ENCODE data around the gene ADAMTS3. TPM values are rescaled to one million over a fixed set of nuclear protein-coding genes. Genes with fewer than 3 reads are reported as not detected.

ADAMTS3 gene
- total RNA-seq, 2 experiments from 2014 or later = not detected

- no peaks in the 10 kb centered on the region for H3K27me3 Mint-ChIP-seq (ENCODE audit: low read depth)
- peaks cover 10% of the 10 kb centered on the region for H3K4me1 Mint-ChIP-seq (ENCODE audit: low read depth)
- POLR2A ChIA-PET = interaction anchor here (0.7 kb wide), 1 partner anchor 751 kb away, joined by 4 read pairs; no protein-coding TSS in a partner anchor
- ATAC-seq (no peak), DNase-seq (no peak)
- no peak overlapping the region for H3K4me3 Mint-ChIP-seq
- no peak overlapping the region for H3K27ac Mint-ChIP-seq
- CTCF ChIA-PET = interaction anchor here (0.8 to 1.6 kb wide), 2 partner anchors 8 to 16 kb away, joined by 3 to 8 read pairs; no protein-coding TSS in a partner anchor
- no peaks in the 10 kb centered on the region for H3K9me3 Mint-ChIP-seq (ENCODE audit: insufficient read depth)
- H3K36me3 Mint-ChIP-seq (ENCODE audit: low read depth) = no peaks in the 10 kb centered on the region
These were observed 250.4 kb downstream of the ADAMTS3 start for GRCh38 chr4:72318421-72319170.

GRCh38 chr4:72314869-72315268 is 254.2 kb downstream of the ADAMTS3 start:
- Mint-ChIP-seq H3K27ac (no peak overlapping the region), H3K4me3 (no peak overlapping the region)
- no peak for ATAC-seq

GRCh38 chr4:72313121-72313520 is 255.9 kb downstream of the ADAMTS3 start:
- H3K4me3 Mint-ChIP-seq = no peak overlapping the region
- DNase-seq (no peak), ATAC-seq (no peak)
- H3K27ac Mint-ChIP-seq = no peak overlapping the region
- ChIA-PET CTCF (interaction anchor here (1.4 kb wide), 1 partner anchor 14 kb away, joined by 10 read pairs; no protein-coding TSS in a partner anchor), POLR2A (no interaction called here)
- no peaks in the 10 kb centered on the region for H3K36me3 Mint-ChIP-seq (ENCODE audit: low read depth)
- no peaks in the 10 kb centered on the region for H3K9me3 Mint-ChIP-seq (ENCODE audit: insufficient read depth)
- H3K4me1 Mint-ChIP-seq (ENCODE audit: low read depth) = no peaks in the 10 kb centered on the region
- H3K27me3 Mint-ChIP-seq (ENCODE audit: low read depth) = no peaks in the 10 kb centered on the region

More at GRCh38 chr4:72314869-72315268, 254.2 kb downstream of the ADAMTS3 start:
- POLR2A ChIA-PET = no interaction called here
- Mint-ChIP-seq H3K4me1 (ENCODE audit: low read depth) (peaks cover 7% of the 10 kb centered on the region), H3K27me3 (ENCODE audit: low read depth) (no peaks in the 10 kb centered on the region), H3K9me3 (ENCODE audit: insufficient read depth) (no peaks in the 10 kb centered on the region), H3K36me3 (ENCODE audit: low read depth) (no peaks in the 10 kb centered on the region)
- DNase-seq = no peak
- CTCF ChIA-PET = no interaction called here

- CTCF ChIA-PET = interaction anchor here (1.4 kb wide), 1 partner anchor 15 kb away, joined by 10 read pairs; no protein-coding TSS in a partner anchor
- H3K27ac Mint-ChIP-seq = no peak overlapping the region
- DNase-seq = no peak
- no peaks in the 10 kb centered on the region for H3K27me3 Mint-ChIP-seq (ENCODE audit: low read depth)
- no peak overlapping the region for H3K4me3 Mint-ChIP-seq
- no peak for ATAC-seq
- H3K9me3 Mint-ChIP-seq (ENCODE audit: insufficient read depth) = no peaks in the 10 kb centered on the region
- POLR2A ChIA-PET = no interaction called here
- H3K4me1 Mint-ChIP-seq (ENCODE audit: low read depth) = no peaks in the 10 kb centered on the region
- no peaks in the 10 kb centered on the region for H3K36me3 Mint-ChIP-seq (ENCODE audit: low read depth)
These were observed 256.9 kb downstream of the ADAMTS3 start for GRCh38 chr4:72312032-72312650.

- H3K4me3 Mint-ChIP-seq = no peak overlapping the region
- ChIA-PET CTCF (interaction anchor here (0.7 kb wide), 1 partner anchor 8 kb away, joined by 3 read pairs; no protein-coding TSS in a partner anchor), POLR2A (no interaction called here)
- no peaks in the 10 kb centered on the region for H3K36me3 Mint-ChIP-seq (ENCODE audit: low read depth)
- ATAC-seq (no peak), DNase-seq (no peak)
- no peak overlapping the region for H3K27ac Mint-ChIP-seq
- H3K4me1 Mint-ChIP-seq (ENCODE audit: low read depth) = no peaks in the 10 kb centered on the region
- H3K9me3 Mint-ChIP-seq (ENCODE audit: insufficient read depth) = no peaks in the 10 kb centered on the region
- no peaks in the 10 kb centered on the region for H3K27me3 Mint-ChIP-seq (ENCODE audit: low read depth)
These were observed 257.7 kb downstream of the ADAMTS3 start for GRCh38 chr4:72311291-72311690.

GRCh38 chr4:72305620-72306019 is 263.4 kb downstream of the ADAMTS3 start:
- Mint-ChIP-seq H3K4me1 (ENCODE audit: low read depth) (no peaks in the 10 kb centered on the region), H3K9me3 (ENCODE audit: insufficient read depth) (no peaks in the 10 kb centered on the region), H3K36me3 (ENCODE audit: low read depth) (no peaks in the 10 kb centered on the region), H3K27ac (no peak overlapping the region), H3K4me3 (no peak overlapping the region), H3K27me3 (ENCODE audit: low read depth) (no peaks in the 10 kb centered on the region)
- DNase-seq = no peak
- ChIA-PET CTCF (interaction anchor here (1.4 kb wide), 1 partner anchor 14 kb away, joined by 3 read pairs; no protein-coding TSS in a partner anchor), POLR2A (no interaction called here)
- no peak for ATAC-seq

- ChIA-PET CTCF (interaction anchor here (1.4 to 1.7 kb wide), 2 partner anchors 15 to 21 kb away, joined by 3 to 5 read pairs; no protein-coding TSS in a partner anchor), POLR2A (no interaction called here)
- H3K9me3 Mint-ChIP-seq (ENCODE audit: insufficient read depth) = no peaks in the 10 kb centered on the region
- DNase-seq = no peak
- no peaks in the 10 kb centered on the region for H3K36me3 Mint-ChIP-seq (ENCODE audit: low read depth)
- ATAC-seq = no peak
- no peak overlapping the region for H3K4me3 Mint-ChIP-seq
- no peak overlapping the region for H3K27ac Mint-ChIP-seq
- no peaks in the 10 kb centered on the region for H3K4me1 Mint-ChIP-seq (ENCODE audit: low read depth)
- no peaks in the 10 kb centered on the region for H3K27me3 Mint-ChIP-seq (ENCODE audit: low read depth)
These were observed 263.9 kb downstream of the ADAMTS3 start for GRCh38 chr4:72305080-72305479.

GRCh38 chr4:72302981-72303704 is 265.9 kb downstream of the ADAMTS3 start:
- DNase-seq (peak; percentile 49), ATAC-seq (peak; percentile 78)
- no peaks in the 10 kb centered on the region for H3K9me3 Mint-ChIP-seq (ENCODE audit: insufficient read depth)
- H3K27ac Mint-ChIP-seq = no peak overlapping the region
- CTCF ChIA-PET = interaction anchor here (0.8 to 1.9 kb wide), 8 partner anchors 8 to 1033 kb away, joined by 3 to 5 read pairs (median 3); no protein-coding TSS in a partner anchor
- no peak overlapping the region for H3K4me3 Mint-ChIP-seq
- no peaks in the 10 kb centered on the region for H3K4me1 Mint-ChIP-seq (ENCODE audit: low read depth)
- POLR2A ChIA-PET = no interaction called here
- no peaks in the 10 kb centered on the region for H3K27me3 Mint-ChIP-seq (ENCODE audit: low read depth)
- no peaks in the 10 kb centered on the region for H3K36me3 Mint-ChIP-seq (ENCODE audit: low read depth)

- ChIA-PET CTCF (no interaction called here), POLR2A (no interaction called here)
- no peak for ATAC-seq
- Mint-ChIP-seq H3K9me3 (ENCODE audit: insufficient read depth) (no peaks in the 10 kb centered on the region), H3K4me1 (ENCODE audit: low read depth) (no peaks in the 10 kb centered on the region), H3K4me3 (no peak overlapping the region), H3K27me3 (ENCODE audit: low read depth) (no peaks in the 10 kb centered on the region), H3K27ac (no peak overlapping the region), H3K36me3 (ENCODE audit: low read depth) (no peaks in the 10 kb centered on the region)
- DNase-seq = no peak
These were observed 267.3 kb downstream of the ADAMTS3 start for GRCh38 chr4:72301759-72302158.

GRCh38 chr4:72300126-72300525 is 268.9 kb downstream of the ADAMTS3 start:
- DNase-seq (no peak), ATAC-seq (no peak)
- Mint-ChIP-seq H3K4me3 (no peak overlapping the region), H3K36me3 (ENCODE audit: low read depth) (no peaks in the 10 kb centered on the region), H3K27ac (no peak overlapping the region), H3K4me1 (ENCODE audit: low read depth) (no peaks in the 10 kb centered on the region), H3K27me3 (ENCODE audit: low read depth) (no peaks in the 10 kb centered on the region), H3K9me3 (ENCODE audit: insufficient read depth) (no peaks in the 10 kb centered on the region)
- ChIA-PET CTCF (no interaction called here), POLR2A (no interaction called here)

GRCh38 chr4:72295966-72296557 is 273.0 kb downstream of the ADAMTS3 start:
- Mint-ChIP-seq H3K4me3 (no peak overlapping the region), H3K27me3 (ENCODE audit: low read depth) (no peaks in the 10 kb centered on the region), H3K9me3 (ENCODE audit: insufficient read depth) (no peaks in the 10 kb centered on the region), H3K36me3 (ENCODE audit: low read depth) (no peaks in the 10 kb centered on the region), H3K4me1 (ENCODE audit: low read depth) (no peaks in the 10 kb centered on the region), H3K27ac (no peak overlapping the region)
- ATAC-seq (no peak), DNase-seq (no peak)
- POLR2A ChIA-PET = no interaction called here
- CTCF ChIA-PET = no interaction called here
